Loucy (cell line): Measurements from ENCODE around the gene MICAL2.

Source experiments
- H2AFZ ChIP-seq: fragments of 200-600 bp; sonication (generic); 2 replicates; pipeline ENCODE4 v1.6.0; 2016; ENCODE audit warnings: antibody characterized with exemption, mild to moderate bottlenecking, low read length, moderate library complexity
- H3F3A ChIP-seq: fragments of 200-600 bp; 2 replicates; pipeline ENCODE4 v1.6.0; 2016; ENCODE audit warnings: antibody characterized with exemption, low read depth, mild to moderate bottlenecking
- H3K27me3 ChIP-seq: fragments of 200-600 bp; sonication (generic); 2 replicates; pipeline ENCODE4 v1.6.1; 2014; ENCODE audit warnings: low read length, mild to moderate bottlenecking; ENCODE audit not compliant: insufficient read depth, poor library complexity, severe bottlenecking
- H3K36me3 ChIP-seq: fragments of 200-600 bp; sonication (generic); 2 replicates; pipeline ENCODE4 v1.6.1; 2016; ENCODE audit warnings: low read length; ENCODE audit not compliant: insufficient read depth
- H3K4me1 ChIP-seq: fragments of 200-600 bp; sonication (generic); 2 replicates; pipeline ENCODE4 v1.5.1; 2014; ENCODE audit warnings: low read length, mild to moderate bottlenecking; ENCODE audit not compliant: insufficient read depth, poor library complexity, severe bottlenecking
- H3K4me2 ChIP-seq: fragments of 200-600 bp; sonication (generic); 2 replicates; pipeline ENCODE4 v1.6.0; 2014; ENCODE audit warnings: antibody characterized with exemption, low read length, low read depth, mild to moderate bottlenecking; ENCODE audit not compliant: poor library complexity, severe bottlenecking
- H3K4me3 ChIP-seq: fragments of 200-600 bp; sonication (generic); 2 replicates; pipeline ENCODE4 v1.5.1; 2014; ENCODE audit warnings: low read length, mild to moderate bottlenecking, mixed read lengths; ENCODE audit not compliant: poor library complexity, severe bottlenecking
- H3K79me2 ChIP-seq: fragments of 200-600 bp; sonication (generic); 2 replicates; pipeline ENCODE4 v1.6.1; 2014; ENCODE audit warnings: low read length; ENCODE audit not compliant: insufficient read depth
- H3K9ac ChIP-seq: fragments of 200-600 bp; sonication (generic); 2 replicates; pipeline ENCODE4 v1.6.0; 2014; ENCODE audit warnings: mild to moderate bottlenecking, low read depth, low read length, moderate library complexity; ENCODE audit not compliant: poor library complexity, severe bottlenecking
- H3K9me2 ChIP-seq: fragments of 200-600 bp; sonication (generic); replicated peaks from 2 replicates; pipeline ENCODE4 v1.6.1; 2016; ENCODE audit warnings: low read depth, low read length, mixed read lengths
- H3K9me3 ChIP-seq: fragments of 200-600 bp; sonication (generic); 2 replicates; pipeline ENCODE4 v1.6.1; 2014; ENCODE audit warnings: mild to moderate bottlenecking, antibody characterized with exemption, low read length, low read depth; ENCODE audit not compliant: insufficient read depth
- H4K20me1 ChIP-seq: fragments of 200-600 bp; sonication (generic); 2 replicates; pipeline ENCODE4 v1.6.0; 2014; ENCODE audit warnings: antibody characterized with exemption, low read length, mild to moderate bottlenecking; ENCODE audit not compliant: insufficient read depth, poor library complexity, severe bottlenecking
- CTCF ChIP-seq: fragments of 200-600 bp; sonication (generic); conservative IDR thresholded peaks from 2 replicates; pipeline ENCODE4 v1.5.1; 2014; ENCODE audit warnings: mild to moderate bottlenecking, antibody characterized with exemption, low read length
- EZH2phosphoT487 ChIP-seq: fragments of 200-600 bp; IDR thresholded peaks from 2 replicates; pipeline ENCODE4 v1.6.1; 2018; ENCODE audit warnings: antibody characterized with exemption, mild to moderate bottlenecking, moderate library complexity, borderline replicate concordance

MICAL2 gene

GRCh38 chr11:12164061-12165014 lies 53.9 kb downstream of the MICAL2 start:
- no peaks in the 10 kb centered on the region for H3F3A ChIP-seq
- no peaks in the 10 kb centered on the region for H3K36me3 ChIP-seq
- no peaks in the 10 kb centered on the region for H3K9me3 ChIP-seq
- no peaks in the 10 kb centered on the region for H4K20me1 ChIP-seq
- no peak overlapping the region; the same call in 1 of the 2 replicates for H2AFZ ChIP-seq
- no peaks in the 10 kb centered on the region for H3K9me2 ChIP-seq
- no peak for TF ChIP-seq CTCF
- TF ChIP-seq EZH2phosphoT487, result no peak
- peak overlapping the region; percentile 1 for H3K9ac ChIP-seq
- no peaks in the 10 kb centered on the region for H3K79me2 ChIP-seq
- H3K4me2 ChIP-seq, result peak overlapping the region; percentile 57
- H3K27me3 ChIP-seq, result no peaks in the 10 kb centered on the region
- peaks cover 41% of the 10 kb centered on the region for H3K4me1 ChIP-seq
- H3K4me3 ChIP-seq, result peak overlapping the region; percentile 2

- no peak overlapping the region for H3K4me3 ChIP-seq
- H3F3A ChIP-seq, result no peaks in the 10 kb centered on the region
- no peak overlapping the region for H3K4me2 ChIP-seq
- no peaks in the 10 kb centered on the region for H3K9me3 ChIP-seq
- H3K79me2 ChIP-seq, result no peaks in the 10 kb centered on the region
- no peak overlapping the region for H2AFZ ChIP-seq
- H4K20me1 ChIP-seq, result no peaks in the 10 kb centered on the region
- H3K27me3 ChIP-seq, result no peaks in the 10 kb centered on the region
- no peaks in the 10 kb centered on the region for H3K36me3 ChIP-seq
- H3K4me1 ChIP-seq, result peaks cover 43% of the 10 kb centered on the region
- no peak overlapping the region for H3K9ac ChIP-seq
- H3K9me2 ChIP-seq, result no peaks in the 10 kb centered on the region
- TF ChIP-seq EZH2phosphoT487 (no peak), CTCF (no peak)
Observed at GRCh38 chr11:12165237-12165875, 55.0 kb downstream of the MICAL2 start.

GRCh38 chr11:12166299-12167060 lies 56.1 kb downstream of the MICAL2 start:
- Histone ChIP-seq H3K36me3 (no peaks in the 10 kb centered on the region), H3K27me3 (no peaks in the 10 kb centered on the region), H3K9me3 (no peaks in the 10 kb centered on the region), H3K79me2 (no peaks in the 10 kb centered on the region), H3K4me1 (peaks cover 43% of the 10 kb centered on the region), H2AFZ (no peak overlapping the region), H3K9me2 (no peaks in the 10 kb centered on the region), H3K4me2 (peak overlapping the region; percentile 51), H3K4me3 (no peak overlapping the region), H3F3A (no peaks in the 10 kb centered on the region), H3K9ac (no peak overlapping the region), H4K20me1 (no peaks in the 10 kb centered on the region)
- TF ChIP-seq CTCF, result no peak
- no peak for TF ChIP-seq EZH2phosphoT487
